ENCODE measurements around the gene SDCCAG8. TPM values are rescaled to one million over a fixed set of nuclear protein-coding genes. Genes with fewer than 3 reads are reported as not detected.

The SDCCAG8 gene
- total and polyA plus RNA-seq, 4 donors = 25.4 to 96.7 (median 48.2) TPM

DNA sequence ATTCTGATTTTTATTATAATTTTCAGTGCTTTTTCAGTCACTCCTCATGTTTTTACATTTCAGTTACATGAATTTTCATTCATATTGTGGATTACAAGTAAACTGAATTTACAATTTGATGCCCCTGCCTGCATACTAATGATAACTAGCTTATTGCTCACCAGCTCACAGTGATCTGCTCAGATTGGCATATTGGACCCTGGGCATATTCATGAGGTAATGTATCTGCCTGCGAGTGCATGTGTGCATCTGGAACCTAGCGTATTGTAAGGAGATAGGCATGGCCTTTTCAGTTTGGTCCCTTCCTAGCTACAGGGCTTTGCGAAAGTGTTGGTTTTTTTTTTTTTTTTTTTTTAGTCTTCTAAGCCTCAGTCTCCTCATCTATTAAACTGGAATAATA is 213.7 kb downstream of the SDCCAG8 start:
- Histone ChIP-seq H3K27ac (ENCODE audit: low read depth in 1 of 2, low read length in 1 of 2) (no peak overlapping the region), H3K4me1 (ENCODE audit: control insufficient read depth in 5 of 5, insufficient read depth in 5 of 5, low read length in 5 of 5) (peaks cover 0 to 14% (median 3%) of the 10 kb centered on the region in 5 donors), H3K4me3 (no peak overlapping the region), H3K36me3 (ENCODE audit: control insufficient read depth in 4 of 4, insufficient read depth in 4 of 4, low read length in 4 of 4) (peaks cover 0 to 8% (median 1%) of the 10 kb centered on the region in 4 donors), H3K27me3 (ENCODE audit: control insufficient read depth in 3 of 3, insufficient read depth in 3 of 3, low read length in 2 of 3) (no peaks in the 10 kb centered on the region), H3K9ac (ENCODE audit: insufficient read depth in 1 of 2, low read length in 2 of 2) (no peak overlapping the region), H3K9me3 (ENCODE audit: control insufficient read depth in 4 of 4, insufficient read depth in 3 of 4, low read length in 3 of 4) (no peaks in the 10 kb centered on the region)
- WGBS, 2 donors = 96 to 97% methylated on average over 3 of the region's 3 CpGs
- DNase-seq (no peak), ATAC-seq (ENCODE audit: insufficient read depth, low FRiP score) (no peak)
- TF ChIP-seq CTCF (IDR thresholded peaks at IDR 0.05; ENCODE audit: control extremely low read depth, extremely low read depth) = no peak

DNA sequence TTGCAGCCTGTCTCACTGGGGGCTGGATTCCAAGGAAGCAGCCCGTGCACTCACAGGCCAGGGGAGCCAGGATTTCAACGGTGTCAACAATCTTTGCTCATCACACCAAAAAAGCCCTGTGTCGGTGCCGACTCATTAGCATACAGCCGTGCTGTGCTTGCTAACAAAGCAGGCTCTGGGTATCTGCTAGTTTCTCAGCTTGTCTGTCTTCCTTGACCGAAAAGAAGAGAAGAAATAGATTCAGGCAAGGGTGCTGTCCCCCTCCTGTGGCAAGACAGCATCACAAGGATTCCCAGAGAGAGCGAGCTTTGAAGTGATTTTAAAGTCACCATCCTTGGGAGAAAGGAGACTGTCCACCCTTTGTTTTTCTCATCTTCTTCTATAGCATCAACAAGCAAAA is 214.7 kb downstream of the SDCCAG8 start:
- Histone ChIP-seq H3K27ac (ENCODE audit: low read depth in 1 of 2, low read length in 1 of 2) (no peak overlapping the region), H3K9ac (ENCODE audit: insufficient read depth in 1 of 2, low read length in 2 of 2) (no peak overlapping the region), H3K4me3 (no peak overlapping the region), H3K27me3 (ENCODE audit: control insufficient read depth in 3 of 3, insufficient read depth in 3 of 3, low read length in 2 of 3) (no peaks in the 10 kb centered on the region), H3K36me3 (ENCODE audit: control insufficient read depth in 4 of 4, insufficient read depth in 4 of 4, low read length in 4 of 4) (peaks cover 0 to 12% (median 1%) of the 10 kb centered on the region in 4 donors), H3K4me1 (ENCODE audit: control insufficient read depth in 5 of 5, insufficient read depth in 5 of 5, low read length in 5 of 5) (peaks cover 0 to 16% (median 3%) of the 10 kb centered on the region in 5 donors), H3K9me3 (ENCODE audit: control insufficient read depth in 4 of 4, insufficient read depth in 3 of 4, low read length in 3 of 4) (no peaks in the 10 kb centered on the region)
- no peak for TF ChIP-seq CTCF (IDR thresholded peaks at IDR 0.05; ENCODE audit: control extremely low read depth, extremely low read depth)
- ATAC-seq (ENCODE audit: insufficient read depth, low FRiP score) (no peak), DNase-seq (no peak)
- WGBS, 2 donors = 86 to 87% methylated on average over 7 of the region's 7 CpGs

- 59 to 79% methylated on average over 17 of the region's 17 CpGs for WGBS, 2 donors
- Histone ChIP-seq H3K36me3 (ENCODE audit: control insufficient read depth in 4 of 4, insufficient read depth in 4 of 4, low read length in 4 of 4) (peaks cover 0 to 12% (median 1%) of the 10 kb centered on the region in 4 donors), H3K27me3 (ENCODE audit: control insufficient read depth in 3 of 3, insufficient read depth in 3 of 3, low read length in 2 of 3) (no peaks in the 10 kb centered on the region), H3K4me3 (no peak overlapping the region), H3K27ac (ENCODE audit: low read depth in 1 of 2, low read length in 1 of 2) (no peak overlapping the region), H3K4me1 (ENCODE audit: control insufficient read depth in 5 of 5, insufficient read depth in 5 of 5, low read length in 5 of 5) (peaks cover 0 to 16% (median 3%) of the 10 kb centered on the region in 5 donors), H3K9ac (ENCODE audit: insufficient read depth in 1 of 2, low read length in 2 of 2) (no peak overlapping the region), H3K9me3 (ENCODE audit: control insufficient read depth in 4 of 4, insufficient read depth in 3 of 4, low read length in 3 of 4) (no peaks in the 10 kb centered on the region)
- ATAC-seq (ENCODE audit: insufficient read depth, low FRiP score) (no peak), DNase-seq (no peak)
- no peak for TF ChIP-seq CTCF (IDR thresholded peaks at IDR 0.05; ENCODE audit: control extremely low read depth, extremely low read depth)
These were observed 215.3 kb downstream of the SDCCAG8 start for GRCh38 chr1:243471026-243471685.
